ENCODE results near the gene PHAF1.
A peak's percentile ranks its signal among the peaks of the same experiment; 100 is the strongest.

DNA sequence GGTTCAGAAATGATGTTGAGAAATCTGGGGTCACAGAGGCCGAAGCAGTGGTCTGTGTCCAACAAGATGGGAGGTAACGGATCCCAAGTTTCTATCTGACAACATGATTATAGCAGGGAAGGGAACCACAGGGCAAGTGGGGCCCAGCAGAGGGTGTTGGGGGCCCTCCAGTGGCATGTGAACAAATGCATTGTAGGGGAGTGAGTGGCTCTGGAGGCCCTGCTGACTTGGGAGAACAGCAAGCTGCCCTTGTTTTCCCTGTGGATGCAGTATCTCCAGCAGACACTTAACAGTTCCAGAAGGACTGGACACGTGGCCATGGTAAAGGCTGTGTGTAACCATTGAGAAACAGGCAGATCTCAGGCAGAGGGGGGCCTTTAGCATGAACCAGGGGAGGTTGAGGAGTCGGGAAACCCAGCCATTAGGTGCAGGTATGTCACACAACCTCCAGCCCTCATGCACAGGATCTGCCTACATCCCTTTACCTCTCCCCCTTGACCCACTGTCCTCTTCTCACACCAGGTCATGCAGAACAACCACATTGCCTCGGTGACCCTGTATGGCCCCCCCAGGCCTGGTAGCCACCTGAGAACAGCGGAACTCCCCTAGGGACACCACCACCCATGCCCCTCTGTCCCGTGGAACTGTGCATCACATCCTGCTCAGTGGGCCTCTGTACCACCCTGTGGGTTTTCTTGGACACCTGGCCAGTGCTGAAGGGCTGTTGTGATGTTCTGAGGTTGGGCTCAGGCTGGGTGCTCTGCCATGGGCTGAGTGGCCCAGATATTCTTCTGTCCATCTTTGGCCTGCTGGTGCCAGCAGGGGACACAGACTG, 37.0 kb downstream of the PHAF1 start:
- no peak for TF ChIP-seq EZH2 (IDR thresholded peaks at IDR 0.05)
- TF ChIP-seq, protein P1, sequence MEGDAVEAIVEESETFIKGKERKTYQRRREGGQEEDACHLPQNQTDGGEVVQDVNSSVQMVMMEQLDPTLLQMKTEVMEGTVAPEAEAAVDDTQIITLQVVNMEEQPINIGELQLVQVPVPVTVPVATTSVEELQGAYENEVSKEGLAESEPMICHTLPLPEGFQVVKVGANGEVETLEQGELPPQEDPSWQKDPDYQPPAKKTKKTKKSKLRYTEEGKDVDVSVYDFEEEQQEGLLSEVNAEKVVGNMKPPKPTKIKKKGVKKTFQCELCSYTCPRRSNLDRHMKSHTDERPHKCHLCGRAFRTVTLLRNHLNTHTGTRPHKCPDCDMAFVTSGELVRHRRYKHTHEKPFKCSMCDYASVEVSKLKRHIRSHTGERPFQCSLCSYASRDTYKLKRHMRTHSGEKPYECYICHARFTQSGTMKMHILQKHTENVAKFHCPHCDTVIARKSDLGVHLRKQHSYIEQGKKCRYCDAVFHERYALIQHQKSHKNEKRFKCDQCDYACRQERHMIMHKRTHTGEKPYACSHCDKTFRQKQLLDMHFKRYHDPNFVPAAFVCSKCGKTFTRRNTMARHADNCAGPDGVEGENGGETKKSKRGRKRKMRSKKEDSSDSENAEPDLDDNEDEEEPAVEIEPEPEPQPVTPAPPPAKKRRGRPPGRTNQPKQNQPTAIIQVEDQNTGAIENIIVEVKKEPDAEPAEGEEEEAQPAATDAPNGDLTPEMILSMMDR (IDR thresholded peaks at IDR 0.05 in 2 of 3, conservative IDR thresholded peaks at IDR 0.05 in 1 of 3; ENCODE audit: borderline replicate concordance in 1 of 3, insufficient read depth in 1 of 3, low read depth in 2 of 3, low read length in 2 of 3), result 0 out of 6 replicates have a peak, but pooled peaks of 1 of the 3 experiments have one; percentile 11
- TF ChIP-seq, protein P2, sequence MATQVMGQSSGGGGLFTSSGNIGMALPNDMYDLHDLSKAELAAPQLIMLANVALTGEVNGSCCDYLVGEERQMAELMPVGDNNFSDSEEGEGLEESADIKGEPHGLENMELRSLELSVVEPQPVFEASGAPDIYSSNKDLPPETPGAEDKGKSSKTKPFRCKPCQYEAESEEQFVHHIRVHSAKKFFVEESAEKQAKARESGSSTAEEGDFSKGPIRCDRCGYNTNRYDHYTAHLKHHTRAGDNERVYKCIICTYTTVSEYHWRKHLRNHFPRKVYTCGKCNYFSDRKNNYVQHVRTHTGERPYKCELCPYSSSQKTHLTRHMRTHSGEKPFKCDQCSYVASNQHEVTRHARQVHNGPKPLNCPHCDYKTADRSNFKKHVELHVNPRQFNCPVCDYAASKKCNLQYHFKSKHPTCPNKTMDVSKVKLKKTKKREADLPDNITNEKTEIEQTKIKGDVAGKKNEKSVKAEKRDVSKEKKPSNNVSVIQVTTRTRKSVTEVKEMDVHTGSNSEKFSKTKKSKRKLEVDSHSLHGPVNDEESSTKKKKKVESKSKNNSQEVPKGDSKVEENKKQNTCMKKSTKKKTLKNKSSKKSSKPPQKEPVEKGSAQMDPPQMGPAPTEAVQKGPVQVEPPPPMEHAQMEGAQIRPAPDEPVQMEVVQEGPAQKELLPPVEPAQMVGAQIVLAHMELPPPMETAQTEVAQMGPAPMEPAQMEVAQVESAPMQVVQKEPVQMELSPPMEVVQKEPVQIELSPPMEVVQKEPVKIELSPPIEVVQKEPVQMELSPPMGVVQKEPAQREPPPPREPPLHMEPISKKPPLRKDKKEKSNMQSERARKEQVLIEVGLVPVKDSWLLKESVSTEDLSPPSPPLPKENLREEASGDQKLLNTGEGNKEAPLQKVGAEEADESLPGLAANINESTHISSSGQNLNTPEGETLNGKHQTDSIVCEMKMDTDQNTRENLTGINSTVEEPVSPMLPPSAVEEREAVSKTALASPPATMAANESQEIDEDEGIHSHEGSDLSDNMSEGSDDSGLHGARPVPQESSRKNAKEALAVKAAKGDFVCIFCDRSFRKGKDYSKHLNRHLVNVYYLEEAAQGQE (IDR thresholded peaks at IDR 0.05; ENCODE audit: low read depth), result no peak
- no peak for TF ChIP-seq POLR2AphosphoS5 (IDR thresholded peaks at IDR 0.05; ENCODE audit: low read depth, low read length)
